ENCODE measurements around the gene LCE1E.

LCE1E gene

DNA sequence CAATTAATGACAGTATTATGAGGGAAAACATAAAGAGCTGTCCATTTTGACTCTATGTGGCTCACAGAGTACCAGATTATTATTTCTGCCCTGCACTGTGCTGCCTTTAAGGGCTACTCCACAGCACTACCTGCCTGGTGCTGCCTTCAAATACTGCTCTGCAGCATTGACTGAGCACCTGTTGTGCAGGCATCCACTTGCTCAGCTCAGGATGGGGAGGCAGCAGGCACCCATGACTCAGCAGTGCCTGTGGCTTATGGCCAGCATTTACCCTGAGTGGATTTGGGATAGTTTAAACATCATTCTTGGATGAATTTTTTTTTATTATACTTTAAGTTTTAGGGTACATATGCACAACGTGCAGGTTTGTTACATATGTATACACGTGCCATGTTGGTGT, 29.2 kb upstream of the LCE1E start:
- Histone ChIP-seq H3K4me3 (replicated peaks; ENCODE audit: insufficient read depth, low read length) (no peak overlapping the region), H3K27ac (replicated peaks) (no peak overlapping the region), H3K27me3 (ENCODE audit: insufficient read depth, poor library complexity, severe bottlenecking) (no peaks in the 10 kb centered on the region)
- TF ChIP-seq GABPA (IDR thresholded peaks at IDR 0.05; ENCODE audit: low read depth) (no peak), POLR2AphosphoS5 (IDR thresholded peaks at IDR 0.05; ENCODE audit: low read depth) (no peak), SPI1 (IDR thresholded peaks at IDR 0.05; ENCODE audit: borderline replicate concordance, low read depth) (no peak)
- TF ChIP-seq, protein P1, sequence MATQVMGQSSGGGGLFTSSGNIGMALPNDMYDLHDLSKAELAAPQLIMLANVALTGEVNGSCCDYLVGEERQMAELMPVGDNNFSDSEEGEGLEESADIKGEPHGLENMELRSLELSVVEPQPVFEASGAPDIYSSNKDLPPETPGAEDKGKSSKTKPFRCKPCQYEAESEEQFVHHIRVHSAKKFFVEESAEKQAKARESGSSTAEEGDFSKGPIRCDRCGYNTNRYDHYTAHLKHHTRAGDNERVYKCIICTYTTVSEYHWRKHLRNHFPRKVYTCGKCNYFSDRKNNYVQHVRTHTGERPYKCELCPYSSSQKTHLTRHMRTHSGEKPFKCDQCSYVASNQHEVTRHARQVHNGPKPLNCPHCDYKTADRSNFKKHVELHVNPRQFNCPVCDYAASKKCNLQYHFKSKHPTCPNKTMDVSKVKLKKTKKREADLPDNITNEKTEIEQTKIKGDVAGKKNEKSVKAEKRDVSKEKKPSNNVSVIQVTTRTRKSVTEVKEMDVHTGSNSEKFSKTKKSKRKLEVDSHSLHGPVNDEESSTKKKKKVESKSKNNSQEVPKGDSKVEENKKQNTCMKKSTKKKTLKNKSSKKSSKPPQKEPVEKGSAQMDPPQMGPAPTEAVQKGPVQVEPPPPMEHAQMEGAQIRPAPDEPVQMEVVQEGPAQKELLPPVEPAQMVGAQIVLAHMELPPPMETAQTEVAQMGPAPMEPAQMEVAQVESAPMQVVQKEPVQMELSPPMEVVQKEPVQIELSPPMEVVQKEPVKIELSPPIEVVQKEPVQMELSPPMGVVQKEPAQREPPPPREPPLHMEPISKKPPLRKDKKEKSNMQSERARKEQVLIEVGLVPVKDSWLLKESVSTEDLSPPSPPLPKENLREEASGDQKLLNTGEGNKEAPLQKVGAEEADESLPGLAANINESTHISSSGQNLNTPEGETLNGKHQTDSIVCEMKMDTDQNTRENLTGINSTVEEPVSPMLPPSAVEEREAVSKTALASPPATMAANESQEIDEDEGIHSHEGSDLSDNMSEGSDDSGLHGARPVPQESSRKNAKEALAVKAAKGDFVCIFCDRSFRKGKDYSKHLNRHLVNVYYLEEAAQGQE (IDR thresholded peaks at IDR 0.05; ENCODE audit: insufficient replicate concordance, low read depth): no peak
- TF ChIP-seq, protein P2, sequence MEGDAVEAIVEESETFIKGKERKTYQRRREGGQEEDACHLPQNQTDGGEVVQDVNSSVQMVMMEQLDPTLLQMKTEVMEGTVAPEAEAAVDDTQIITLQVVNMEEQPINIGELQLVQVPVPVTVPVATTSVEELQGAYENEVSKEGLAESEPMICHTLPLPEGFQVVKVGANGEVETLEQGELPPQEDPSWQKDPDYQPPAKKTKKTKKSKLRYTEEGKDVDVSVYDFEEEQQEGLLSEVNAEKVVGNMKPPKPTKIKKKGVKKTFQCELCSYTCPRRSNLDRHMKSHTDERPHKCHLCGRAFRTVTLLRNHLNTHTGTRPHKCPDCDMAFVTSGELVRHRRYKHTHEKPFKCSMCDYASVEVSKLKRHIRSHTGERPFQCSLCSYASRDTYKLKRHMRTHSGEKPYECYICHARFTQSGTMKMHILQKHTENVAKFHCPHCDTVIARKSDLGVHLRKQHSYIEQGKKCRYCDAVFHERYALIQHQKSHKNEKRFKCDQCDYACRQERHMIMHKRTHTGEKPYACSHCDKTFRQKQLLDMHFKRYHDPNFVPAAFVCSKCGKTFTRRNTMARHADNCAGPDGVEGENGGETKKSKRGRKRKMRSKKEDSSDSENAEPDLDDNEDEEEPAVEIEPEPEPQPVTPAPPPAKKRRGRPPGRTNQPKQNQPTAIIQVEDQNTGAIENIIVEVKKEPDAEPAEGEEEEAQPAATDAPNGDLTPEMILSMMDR (IDR thresholded peaks at IDR 0.05; ENCODE audit: insufficient read depth, low read length): no peak
- DNase-seq (ENCODE audit: low read depth in 1 of 2, low spot score in 1 of 2): no peak

DNA sequence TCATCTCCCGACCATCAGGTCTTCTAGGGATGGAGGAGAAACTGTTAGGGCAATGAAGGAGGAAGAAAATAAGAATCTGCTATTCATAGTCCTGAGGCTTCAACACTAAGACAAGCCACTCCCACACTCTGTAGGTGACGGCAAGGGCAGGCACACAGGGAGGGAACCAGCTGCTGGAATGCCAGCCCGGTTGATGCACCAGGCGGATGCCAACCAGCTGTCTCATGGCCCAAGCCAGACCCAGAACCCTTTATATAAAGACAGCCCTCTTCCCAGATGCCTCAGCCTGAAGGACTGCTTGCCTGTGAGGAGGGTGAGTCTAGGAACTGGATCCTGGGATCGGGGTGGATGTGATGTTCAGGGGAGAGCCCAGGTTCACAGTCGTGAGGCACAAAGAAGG, 28.3 kb upstream of the LCE1E start, which contains the start of gene KPRP:
KPRP (plus strand) TSS at position 279 of the 400 bp plus-strand sequence. CDS start 1,564 bp downstream, outside the sequence.
- Histone ChIP-seq H3K4me3 (replicated peaks; ENCODE audit: insufficient read depth, low read length) (no peak within 1 kb of the TSS), H3K27me3 (ENCODE audit: insufficient read depth, poor library complexity, severe bottlenecking) (no peaks in the 10 kb centered on the region), H3K27ac (replicated peaks) (no peak within 1 kb of the TSS)
- TF ChIP-seq SPI1 (IDR thresholded peaks at IDR 0.05; ENCODE audit: borderline replicate concordance, low read depth) (no peak), POLR2AphosphoS5 (IDR thresholded peaks at IDR 0.05; ENCODE audit: low read depth) (no peak)
- DNase-seq (ENCODE audit: low read depth in 1 of 2, low spot score in 1 of 2): no peak

DNA sequence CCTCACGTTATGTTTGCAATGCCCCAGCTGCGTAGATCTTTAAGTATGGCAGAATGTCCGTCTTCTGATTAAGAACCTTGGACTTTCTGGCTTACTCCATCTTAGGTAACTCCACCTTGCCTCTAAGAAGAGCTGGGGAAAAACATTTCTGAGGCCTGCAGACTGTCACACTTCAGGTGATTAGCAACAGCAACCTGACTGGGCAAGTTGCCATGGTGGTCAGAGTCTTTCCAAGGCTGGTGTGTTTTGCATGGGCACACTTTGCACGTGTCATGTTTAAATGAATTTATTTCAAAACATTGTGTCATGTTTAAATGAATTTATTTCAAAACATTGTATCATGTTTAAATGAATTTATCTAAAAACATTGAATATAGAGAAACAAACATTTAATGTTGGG, 27.4 kb upstream of the LCE1E start:
- no peaks in the 10 kb centered on the region for H3K27me3 ChIP-seq (ENCODE audit: insufficient read depth, poor library complexity, severe bottlenecking)
- TF ChIP-seq, protein P2 (IDR thresholded peaks at IDR 0.05; ENCODE audit: insufficient read depth, low read length): no peak
- TF ChIP-seq POLR2AphosphoS5 (IDR thresholded peaks at IDR 0.05; ENCODE audit: low read depth) (no peak), SPI1 (IDR thresholded peaks at IDR 0.05; ENCODE audit: borderline replicate concordance, low read depth) (no peak), GABPA (IDR thresholded peaks at IDR 0.05; ENCODE audit: low read depth) (no peak)
- TF ChIP-seq, protein P1 (IDR thresholded peaks at IDR 0.05; ENCODE audit: insufficient replicate concordance, low read depth): no peak
- no peak overlapping the region for H3K27ac ChIP-seq (replicated peaks)
- no peak overlapping the region for H3K4me3 ChIP-seq (replicated peaks; ENCODE audit: insufficient read depth, low read length)
- no peak for DNase-seq (ENCODE audit: low read depth in 1 of 2, low spot score in 1 of 2)

DNA sequence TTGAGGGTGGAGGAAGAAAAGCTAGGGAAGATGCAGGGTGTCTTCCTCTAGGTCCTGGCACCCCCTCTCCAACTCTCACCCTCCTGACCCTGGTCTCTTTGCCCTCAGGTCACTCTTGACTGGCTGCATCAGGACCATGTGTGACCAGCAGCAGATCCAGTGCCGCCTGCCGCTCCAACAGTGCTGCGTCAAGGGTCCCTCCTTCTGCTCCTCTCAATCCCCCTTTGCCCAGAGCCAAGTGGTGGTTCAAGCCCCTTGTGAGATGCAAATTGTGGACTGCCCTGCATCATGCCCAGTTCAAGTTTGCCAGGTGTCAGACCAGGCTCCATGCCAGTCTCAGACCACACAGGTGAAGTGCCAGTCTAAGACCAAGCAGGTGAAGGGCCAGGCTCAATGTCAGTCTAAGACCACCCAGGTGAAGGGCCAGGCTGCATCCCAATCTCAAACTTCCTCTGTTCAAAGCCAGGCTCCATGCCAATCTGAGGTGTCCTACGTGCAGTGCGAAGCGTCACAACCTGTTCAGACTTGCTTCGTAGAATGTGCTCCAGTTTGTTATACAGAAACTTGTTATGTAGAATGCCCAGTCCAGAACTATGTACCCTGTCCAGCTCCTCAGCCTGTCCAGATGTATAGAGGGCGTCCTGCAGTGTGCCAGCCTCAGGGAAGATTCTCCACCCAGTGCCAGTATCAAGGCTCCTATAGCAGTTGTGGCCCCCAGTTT, 26.4 kb upstream of the LCE1E start:
- no peak for DNase-seq (ENCODE audit: low read depth in 1 of 2, low spot score in 1 of 2)
- Histone ChIP-seq H3K4me3 (replicated peaks; ENCODE audit: insufficient read depth, low read length) (no peak overlapping the region), H3K27me3 (ENCODE audit: insufficient read depth, poor library complexity, severe bottlenecking) (no peaks in the 10 kb centered on the region), H3K27ac (replicated peaks) (no peak overlapping the region)
- TF ChIP-seq, protein P1 (IDR thresholded peaks at IDR 0.05; ENCODE audit: insufficient replicate concordance, low read depth): no peak
- TF ChIP-seq, protein P2 (IDR thresholded peaks at IDR 0.05; ENCODE audit: insufficient read depth, low read length): no peak
- TF ChIP-seq POLR2AphosphoS5 (IDR thresholded peaks at IDR 0.05; ENCODE audit: low read depth): no peak
